Frontal cortex (tissue), 4 donors: ENCODE measurements around the gene ZNF593. TPM values are rescaled to one million over a fixed set of nuclear protein-coding genes. Genes with fewer than 3 reads are reported as not detected.

Experiments
- DNase-seq, 2 donors: peaks; one replicate each; pipeline ENCODE4 v3.0.0; 2012; ENCODE audit warnings: low spot score in 2 of 2
- FAIRE-seq: peaks from 2 replicates; lab custom pipeline; 2012; peaks lifted over from hg19 to GRCh38; lab: Jason Lieb, UNC
- total RNA-seq: library from RNA; depleted of rRNA; stranded (reverse); fragments of >200 nt; gene quantifications from one replicate; pipeline ENCODE4 v1.2.3, GENCODE V29; 2014
- donor health status: control.
- donor health status: control.
- donor health status: control.

Gene ZNF593
- total RNA-seq, 1 donor from 2014 or later: 11.0 TPM

DNA sequence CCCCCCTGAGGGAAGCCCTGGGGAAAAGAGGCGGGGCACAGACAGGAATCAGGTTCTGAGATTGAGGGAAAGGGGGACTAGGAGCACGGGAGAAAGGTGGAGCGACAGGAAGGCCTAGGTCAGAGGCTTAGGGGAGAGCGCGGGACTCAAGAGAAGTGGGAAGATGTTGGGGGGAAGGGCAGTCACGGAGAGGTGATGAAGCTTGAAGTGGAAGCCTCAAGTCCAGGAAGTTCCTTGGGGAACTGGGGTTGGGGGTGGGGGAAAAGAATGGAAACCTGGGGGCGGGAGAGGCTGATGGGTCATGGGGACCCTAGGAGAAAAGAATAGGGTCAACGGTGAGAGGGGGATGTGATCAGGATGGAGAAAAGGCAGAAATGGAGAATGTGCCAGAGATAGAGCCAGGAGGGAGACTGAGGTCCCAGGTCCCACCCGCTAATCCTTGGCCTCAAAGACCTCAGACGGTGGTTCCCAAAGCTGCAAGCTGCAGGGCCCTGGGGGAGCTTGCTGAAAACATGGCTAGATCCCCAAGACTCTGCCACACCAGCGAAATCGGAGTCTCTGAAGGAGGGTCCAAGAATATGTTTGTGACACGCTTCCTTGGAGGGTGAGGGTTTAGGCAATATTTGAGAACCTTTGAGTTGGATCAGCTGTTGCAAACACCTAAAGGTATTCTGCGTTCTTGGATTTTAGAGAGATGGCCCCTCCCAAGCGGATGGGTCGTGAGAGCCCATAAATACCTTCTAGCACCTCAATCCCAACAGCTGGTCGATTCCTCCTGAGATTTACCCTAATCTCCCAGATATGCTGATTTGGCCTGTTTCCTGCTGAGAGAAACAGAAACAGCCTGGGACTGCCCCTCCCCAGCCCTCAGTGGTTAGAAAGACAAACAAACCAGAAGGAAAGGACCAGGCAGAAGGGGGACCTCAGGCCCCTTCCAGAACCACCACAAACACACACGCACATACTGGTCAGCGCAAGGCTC lies 4.6 kb upstream of the ZNF593 start:
- FAIRE-seq: no peak

DNA sequence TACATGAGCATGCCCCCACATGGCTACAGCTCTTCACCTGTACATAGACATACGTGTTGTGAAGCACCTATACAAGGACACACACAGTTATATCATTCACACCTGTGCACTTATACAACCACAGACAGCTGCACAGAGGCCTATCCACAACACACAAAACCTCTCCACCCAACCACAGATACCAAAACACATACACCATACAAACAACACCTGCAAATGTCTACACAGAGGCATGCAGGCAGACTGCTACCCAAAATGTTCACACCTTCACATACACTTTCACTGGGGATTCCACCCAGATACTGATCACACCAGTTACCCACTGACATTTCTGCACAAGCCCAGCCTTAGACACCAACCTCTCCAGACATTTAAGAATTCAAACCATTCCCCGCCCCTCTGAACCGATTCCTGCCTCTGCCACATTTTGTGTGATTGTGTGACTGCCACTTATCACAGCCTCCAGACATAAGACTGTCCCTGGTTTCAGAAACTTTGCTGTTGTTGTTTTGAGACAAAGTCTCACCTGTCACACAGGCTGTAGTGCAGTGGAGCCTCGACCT lies 2.9 kb upstream of the ZNF593 start:
- FAIRE-seq: no peak
- DNase-seq: no peak

More for the DNA sequence above, 4.6 kb upstream of the ZNF593 start:
- DNase-seq: no peak

DNA sequence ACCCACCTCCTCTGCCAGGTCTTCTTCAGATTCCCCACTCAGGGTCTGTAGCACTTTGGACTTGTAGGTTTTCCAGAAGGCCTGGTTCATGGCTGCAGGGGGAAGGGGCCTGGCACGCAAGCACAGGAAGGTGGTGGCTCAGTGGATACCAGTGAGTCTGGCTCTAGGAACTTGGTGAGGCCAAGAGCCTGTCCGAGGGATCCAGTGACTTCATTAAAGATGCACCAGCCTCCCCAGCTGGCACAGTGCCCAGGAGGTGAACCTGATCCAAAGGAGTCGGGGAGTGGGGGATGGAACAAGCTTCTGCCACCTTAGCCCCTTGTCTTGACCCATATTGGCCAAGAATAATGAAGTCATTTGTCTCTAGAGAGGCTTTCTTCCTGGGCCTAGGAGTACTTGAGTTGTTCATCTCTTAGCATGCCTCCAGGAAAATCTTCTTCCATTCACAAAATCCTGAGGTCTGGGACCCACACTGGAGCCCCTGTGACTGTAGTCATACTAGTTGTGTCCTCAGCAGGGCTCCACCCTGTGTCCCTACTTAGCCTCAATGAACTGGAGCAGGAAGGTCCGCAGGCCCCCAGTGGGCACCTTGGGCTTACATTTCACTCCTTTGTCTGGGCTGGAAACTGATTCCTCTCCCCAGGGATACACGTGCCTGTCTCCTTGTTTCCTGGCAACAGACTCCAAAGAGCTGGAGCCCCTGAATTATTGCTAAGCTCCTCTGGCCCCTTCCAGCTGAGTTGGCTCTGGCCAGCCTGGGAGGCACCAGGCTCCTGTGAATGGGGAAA lies 1.1 kb upstream of the ZNF593 start, which contains the start of gene C1orf232:
Gene C1orf232, minus strand, starts transcription at position 554 of the 788 bp plus-strand sequence. Its CDS starts 464 bp downstream, at position 90.
- FAIRE-seq: no peak
- DNase-seq: no peak

DNA sequence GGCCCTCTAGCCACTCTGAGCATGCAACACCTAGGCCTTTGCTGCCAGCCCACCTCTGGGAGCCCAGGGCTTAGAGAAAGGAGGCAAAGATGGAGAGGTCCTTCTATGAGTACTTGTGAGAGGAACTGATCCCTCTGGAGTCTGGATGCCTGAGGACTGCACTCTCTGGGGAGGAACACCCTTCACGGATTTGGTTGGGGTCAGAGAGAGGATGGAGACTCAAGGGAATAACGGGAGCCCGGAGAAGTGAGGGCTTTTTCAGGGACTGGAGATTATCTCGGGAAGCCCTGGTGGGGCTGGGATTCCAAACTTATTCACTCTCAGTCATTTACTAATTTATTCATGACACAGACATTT lies 532 bp upstream of the ZNF593 start:
- DNase-seq (no peak), FAIRE-seq (no peak)

DNA sequence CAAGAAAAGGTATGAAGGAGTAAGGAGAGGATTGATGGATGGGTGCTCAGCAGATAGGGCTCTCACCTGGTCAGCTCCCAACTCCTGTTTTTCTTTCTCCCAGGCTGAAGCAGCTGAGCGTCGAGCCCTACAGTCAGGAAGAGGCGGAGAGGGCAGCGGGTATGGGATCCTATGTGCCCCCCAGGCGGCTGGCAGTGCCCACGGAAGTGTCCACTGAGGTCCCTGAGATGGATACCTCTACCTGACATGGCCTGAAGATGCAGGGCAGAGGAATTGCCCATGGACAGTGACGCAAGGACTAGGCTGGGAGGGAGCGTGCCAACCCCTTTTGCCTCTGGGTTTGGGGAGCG lies 739 bp downstream of the ZNF593 start:
- DNase-seq: no peak
- FAIRE-seq: no peak

DNA sequence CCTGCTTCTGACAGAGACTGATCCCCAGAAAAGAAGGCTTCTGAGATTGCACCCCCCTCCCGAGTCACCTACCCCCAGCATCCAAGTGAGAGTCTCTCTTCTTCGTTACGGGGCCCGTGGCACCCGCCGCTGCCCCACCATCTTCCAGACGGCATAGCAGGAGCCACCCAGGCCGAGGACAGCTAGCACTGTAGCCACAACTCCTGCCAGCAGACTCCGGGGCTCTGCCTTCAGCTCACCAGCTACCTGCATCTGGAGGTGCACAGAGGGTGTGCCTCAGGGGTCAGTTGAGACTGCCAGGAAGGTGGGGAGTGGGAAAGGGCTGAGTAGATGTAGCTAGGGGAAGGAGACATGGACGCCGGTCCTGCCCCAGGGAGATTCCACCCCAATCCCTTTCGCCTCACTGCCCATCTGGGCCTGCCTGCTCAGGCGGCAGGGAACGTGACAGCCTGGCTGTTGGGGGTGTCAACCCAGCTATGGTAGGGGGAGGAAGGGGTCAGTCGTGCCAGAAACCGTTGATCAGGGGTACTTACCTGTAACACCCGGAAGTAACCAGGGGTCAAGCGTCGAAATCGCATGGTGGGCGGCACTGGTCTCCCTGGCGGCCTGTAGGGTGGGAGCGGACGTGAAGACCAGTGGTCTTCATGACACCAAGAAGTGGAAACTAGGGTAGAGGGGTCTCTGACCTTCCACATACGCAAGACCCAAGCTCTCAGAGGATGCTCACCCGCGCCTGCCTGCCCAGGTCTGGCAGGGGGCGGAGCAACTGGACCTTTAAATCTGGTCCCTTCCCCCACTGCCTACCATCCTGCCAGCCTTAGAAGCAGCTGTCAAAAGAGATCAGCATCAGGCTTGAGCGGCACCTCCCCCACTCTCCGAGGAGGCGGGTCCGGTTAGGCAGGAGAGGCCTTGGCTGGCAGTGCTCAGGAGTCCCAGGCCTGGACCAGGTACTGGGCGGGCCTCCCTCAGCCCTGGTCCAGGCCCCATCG lies 1.7 kb downstream of the ZNF593 start, which contains the start of gene ZNF593OS:
Gene ZNF593OS, minus strand, starts transcription at position 749 of the 989 bp plus-strand sequence. Its CDS starts 171 bp downstream, at position 578.
- DNase-seq (no peak), FAIRE-seq (no peak)

DNA sequence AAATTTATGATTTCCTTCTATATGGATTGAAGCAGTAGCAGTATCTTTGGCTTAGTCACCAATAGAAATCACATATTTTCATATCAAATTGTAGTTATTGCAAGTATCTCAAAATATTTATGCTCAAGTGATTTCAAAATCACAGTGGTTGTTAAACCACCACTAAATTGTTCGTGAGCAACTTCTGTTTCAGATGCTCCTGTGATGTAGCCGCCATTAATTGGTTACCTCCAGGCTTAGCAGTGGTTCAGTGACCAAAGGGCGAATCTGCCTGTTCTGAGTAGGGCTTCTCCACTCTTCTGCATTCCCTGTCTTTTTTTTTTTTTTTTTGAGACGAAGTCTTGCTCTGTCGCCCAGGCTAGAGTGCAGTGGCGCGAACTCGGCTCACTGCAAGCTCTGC lies 5.6 kb downstream of the ZNF593 start:
- DNase-seq (no peak), FAIRE-seq (no peak)

DNA sequence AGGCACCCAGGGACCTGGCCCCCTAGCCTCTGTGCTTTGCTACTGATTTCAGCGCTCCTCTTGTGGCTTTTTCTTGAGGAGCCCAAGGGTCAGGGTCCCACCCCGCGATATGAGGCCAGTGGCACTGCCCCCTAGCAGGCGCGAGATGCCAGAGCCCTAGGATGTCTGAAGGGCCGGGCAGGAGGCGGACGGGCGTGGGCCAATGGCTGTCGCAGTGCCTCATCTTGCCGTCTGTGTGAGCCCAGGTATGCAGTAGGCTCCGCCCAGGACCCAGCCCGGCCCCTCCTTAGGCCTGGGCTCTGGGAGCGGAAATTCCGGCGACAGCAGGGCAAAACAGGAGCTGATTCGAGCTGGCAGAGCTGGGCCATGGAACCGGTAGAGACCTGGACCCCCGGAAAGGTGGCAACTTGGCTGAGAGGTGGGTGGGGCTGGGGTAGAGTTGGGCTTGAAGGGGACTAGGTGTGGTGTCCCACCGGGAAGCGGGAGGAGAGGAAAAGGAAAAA lies 7.5 kb downstream of the ZNF593 start, which contains the start of gene CNKSR1:
Gene CNKSR1, plus strand, starts transcription at position 310 of the 503 bp plus-strand sequence. Its CDS starts 57 bp downstream, at position 367.
- DNase-seq: no peak
- FAIRE-seq: no peak

DNA sequence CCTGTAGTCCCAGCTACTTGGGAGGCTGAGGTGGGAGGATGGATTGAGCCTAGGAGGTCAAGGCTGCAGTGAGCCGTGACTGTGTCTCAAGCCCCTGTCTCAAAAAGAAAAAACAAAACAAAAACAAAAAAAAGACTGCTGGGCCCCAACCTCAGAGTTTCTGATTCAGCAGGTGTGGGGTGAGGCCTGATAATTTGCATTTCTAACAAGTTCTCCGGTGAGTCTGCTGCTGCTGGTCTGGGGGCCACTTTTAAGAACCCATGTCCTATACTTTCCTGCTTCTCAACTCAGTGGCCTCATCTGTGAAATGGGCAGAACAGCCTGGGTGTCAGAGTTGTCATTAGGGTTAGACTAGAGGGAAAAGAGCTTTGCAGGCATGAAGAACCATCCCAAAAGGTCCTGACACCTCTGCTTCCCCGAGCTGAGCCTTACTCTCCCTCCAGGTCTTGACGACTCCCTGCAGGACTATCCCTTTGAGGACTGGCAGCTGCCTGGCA lies 10.3 kb downstream of the ZNF593 start:
- DNase-seq: no peak
- no peak for FAIRE-seq

DNA sequence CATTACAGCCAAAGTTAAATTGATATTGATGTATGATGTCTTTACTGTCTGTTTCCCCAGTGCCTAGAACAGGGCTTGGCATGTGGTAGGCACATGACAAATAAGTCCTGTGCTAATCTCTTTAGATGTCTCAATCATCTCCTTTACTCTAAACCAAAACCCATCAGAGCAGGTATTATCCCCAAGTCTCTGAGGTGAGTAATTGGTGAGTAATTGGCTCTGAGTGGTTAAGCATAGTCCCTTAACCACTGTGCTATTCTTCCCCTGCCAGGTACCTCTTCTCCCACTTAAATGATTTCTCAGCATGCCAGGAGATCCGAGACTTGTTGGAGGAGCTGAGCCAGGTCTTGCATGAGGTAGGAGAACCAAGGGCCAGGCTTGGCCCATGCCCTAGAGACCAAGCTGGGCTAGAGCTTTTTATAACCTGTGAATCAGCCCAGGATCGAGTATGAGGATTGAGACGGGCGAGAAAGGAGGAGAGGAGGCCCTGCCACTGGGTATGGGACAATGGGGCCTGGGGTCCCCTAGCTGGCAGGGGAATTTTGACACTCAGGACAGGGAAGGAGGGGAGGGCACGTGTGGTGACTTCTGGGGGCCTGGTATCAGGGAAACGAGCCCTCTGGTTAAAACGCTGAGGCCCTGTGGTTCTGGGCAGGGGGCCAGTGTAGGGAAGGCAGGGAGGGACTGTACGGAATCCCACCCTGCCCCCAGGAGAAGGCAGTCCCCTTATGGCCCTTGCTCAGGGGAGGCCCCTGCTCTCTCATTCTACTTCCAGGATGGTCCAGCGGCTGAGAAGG lies 12.1 kb downstream of the ZNF593 start:
- FAIRE-seq: no peak

DNA sequence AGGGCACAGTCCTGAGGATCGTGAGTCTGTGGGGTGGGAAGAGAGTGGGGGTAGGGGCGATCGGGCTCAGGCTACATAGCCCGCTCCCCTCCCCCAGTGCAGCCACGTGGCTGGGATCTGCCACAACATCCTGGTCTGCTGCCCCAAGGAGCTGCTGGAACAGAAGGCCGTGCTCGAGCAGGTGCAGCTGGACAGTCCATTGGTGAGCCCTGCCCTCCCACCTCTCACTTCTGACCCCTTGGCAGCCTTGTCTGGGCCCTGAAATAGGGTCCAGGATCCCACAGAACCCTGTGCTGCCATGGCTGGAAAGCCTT lies 12.6 kb downstream of the ZNF593 start:
- FAIRE-seq (no peak), DNase-seq (no peak)

More for the DNA sequence above, 12.1 kb downstream of the ZNF593 start:
- DNase-seq: no peak

DNA sequence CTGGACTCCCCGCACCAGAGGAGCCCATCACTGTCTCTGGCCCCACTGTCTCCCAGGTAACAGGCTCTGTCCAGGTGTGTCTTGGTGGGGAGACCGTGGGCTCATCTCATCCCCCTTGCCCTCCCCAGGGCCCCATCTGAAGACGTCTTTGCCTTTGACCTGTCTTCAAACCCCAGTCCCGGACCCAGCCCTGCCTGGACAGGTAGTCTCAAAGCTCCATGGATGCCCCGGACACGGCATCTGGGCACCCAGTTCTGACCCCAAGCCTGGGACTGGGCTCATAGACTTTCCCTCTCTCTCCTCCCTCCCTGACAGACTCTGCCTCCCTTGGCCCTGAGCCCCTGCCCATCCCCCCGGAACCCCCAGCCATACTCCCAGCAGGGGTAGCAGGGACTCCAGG lies 14.4 kb downstream of the ZNF593 start:
- no peak for DNase-seq
- no peak for FAIRE-seq

DNA sequence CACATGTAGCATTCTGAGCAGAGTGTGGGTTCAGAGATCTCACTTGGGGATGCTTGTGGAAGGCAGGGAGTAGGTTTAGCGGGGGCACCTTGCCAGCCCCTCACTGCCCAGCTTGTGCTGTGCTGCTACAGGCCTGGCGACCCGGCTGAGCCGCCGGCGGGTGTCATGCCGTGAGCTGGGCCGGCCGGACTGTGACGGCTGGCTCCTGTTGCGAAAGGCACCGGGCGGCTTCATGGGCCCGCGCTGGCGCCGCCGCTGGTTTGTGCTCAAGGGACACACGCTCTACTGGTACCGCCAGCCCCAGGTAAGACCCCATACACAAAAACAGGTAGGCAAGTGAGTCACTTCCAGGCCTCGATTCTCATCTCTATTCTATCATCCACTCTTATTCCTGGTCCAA lies 15.2 kb downstream of the ZNF593 start:
- DNase-seq: no peak
- FAIRE-seq: no peak

DNA sequence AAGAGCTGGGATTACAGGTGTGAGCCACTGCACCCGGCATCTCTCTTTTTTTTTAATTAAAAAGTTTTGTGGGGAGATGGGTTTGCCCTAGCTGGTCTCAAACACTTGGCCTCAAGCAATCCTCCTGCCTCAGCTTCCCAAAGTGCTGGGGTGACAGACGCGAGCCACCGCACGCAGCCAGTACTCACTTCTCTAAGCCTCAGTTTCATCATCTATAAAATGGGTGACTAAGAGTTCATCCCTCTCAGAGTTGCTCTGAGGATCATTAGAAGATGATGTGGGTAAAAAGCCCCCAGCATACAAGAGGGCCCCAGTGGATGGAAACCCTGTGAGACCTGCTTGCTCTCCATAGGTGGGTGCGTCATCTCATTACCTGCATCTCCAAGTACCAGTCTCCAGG lies 18.2 kb downstream of the ZNF593 start:
- FAIRE-seq (no peak), DNase-seq (no peak)

DNA sequence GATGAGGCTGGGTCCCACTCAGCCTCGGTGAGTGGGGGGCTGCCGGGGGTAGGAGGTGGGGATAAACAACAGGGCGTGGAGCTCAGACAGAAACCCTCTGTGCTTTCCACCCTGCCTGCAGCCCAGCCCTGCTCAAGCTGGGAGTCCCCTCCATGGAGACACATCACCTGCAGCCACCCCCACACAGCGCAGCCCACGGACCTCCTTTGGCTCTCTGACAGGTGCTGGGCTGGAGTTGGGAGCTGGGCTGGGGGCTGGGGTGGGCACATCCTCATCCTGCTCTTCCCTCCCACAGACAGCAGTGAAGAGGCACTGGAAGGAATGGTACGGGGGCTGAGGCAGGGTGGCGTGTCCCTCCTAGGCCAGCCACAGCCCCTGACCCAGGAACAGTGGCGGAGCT lies 18.8 kb downstream of the ZNF593 start:
- FAIRE-seq: no peak

DNA sequence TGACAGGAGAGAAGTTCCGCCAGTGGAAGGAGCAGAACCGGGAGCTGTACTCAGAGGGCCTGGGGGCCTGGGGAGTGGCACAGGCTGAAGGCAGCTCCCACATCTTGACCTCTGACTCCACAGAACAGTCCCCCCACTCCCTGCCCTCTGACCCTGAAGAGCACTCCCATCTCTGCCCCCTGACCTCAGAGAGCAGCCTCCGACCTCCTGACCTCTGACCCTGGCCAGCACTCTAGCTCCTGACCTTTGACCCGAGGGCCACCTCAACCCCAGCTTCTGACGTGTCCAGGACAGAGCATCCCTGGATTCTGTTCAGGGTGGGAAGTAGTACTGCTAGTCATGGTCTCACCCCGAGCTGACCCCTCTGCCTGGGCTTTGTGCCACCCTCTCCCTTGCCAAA lies 19.6 kb downstream of the ZNF593 start:
- no peak for FAIRE-seq
- DNase-seq: no peak

More for the DNA sequence above, 18.8 kb downstream of the ZNF593 start:
- DNase-seq: no peak

DNA sequence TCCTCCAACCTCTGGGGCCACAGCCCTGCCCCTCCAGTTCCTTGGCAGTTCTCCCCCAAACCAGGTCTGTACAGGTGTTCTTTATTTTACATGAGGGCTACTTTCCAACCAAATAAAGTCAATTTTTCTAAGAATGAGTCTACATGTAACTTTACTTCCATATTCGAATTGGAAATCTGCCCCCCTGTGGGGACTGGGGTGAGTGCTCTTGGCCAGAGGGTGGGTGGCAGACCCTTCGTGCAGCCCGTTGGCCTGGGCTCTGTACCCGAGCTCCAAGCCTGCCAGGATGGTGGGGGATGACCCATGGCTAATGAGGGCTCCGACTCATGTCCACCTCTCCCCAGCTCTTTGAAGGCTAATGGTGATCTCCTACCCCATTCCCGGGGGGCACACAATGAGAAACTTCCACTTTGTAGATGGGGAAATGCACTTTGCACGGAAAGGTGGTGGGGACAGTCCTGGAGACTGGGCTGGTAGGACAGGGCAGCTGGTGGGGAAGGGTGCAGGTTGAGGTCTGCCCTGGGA lies 20.1 kb downstream of the ZNF593 start:
- FAIRE-seq: no peak
- no peak for DNase-seq
